HEK293 (cell line): ENCODE results near the gene LIMK2.
A peak's percentile ranks its signal among the peaks of the same experiment; 100 is the strongest.

Source experiments
- CTCF ChIA-PET: fragments of 350-600 bp; formaldehyde crosslinking; extraction: SDS; loops from one replicate; lab custom pipeline; 2021; ENCODE audit warnings: antibody characterized with exemption; lab: Yijun Ruan, JAX
- POLR2A ChIA-PET: fragments of 300-600 bp; formaldehyde crosslinking; extraction: SDS; loops from one replicate; lab custom pipeline; 2020; ENCODE audit warnings: antibody characterized with exemption, inconsistent platforms; lab: Yijun Ruan, JAX
- H3K27ac ChIP-seq: fragments of 200-500 bp; sonication (Bioruptor generic); 2 replicates; pipeline ENCODE4 v1.5.1; 2014; ENCODE audit warnings: low read depth, low read length, control low read depth, inconsistent platforms; ENCODE audit errors: extremely low read depth
- H3K36me3 ChIP-seq, 2 experiments: fragments of 200-500 bp in 1 of 2; sonication (Bioruptor generic) in 1 of 2; 1 replicate in 1 of 2; 2 replicates in 1 of 2; pipeline ENCODE4 v1.5.1; 2014 to 2017; ENCODE audit warnings: inconsistent platforms in 2 of 2, low read length in 2 of 2; ENCODE audit not compliant: control insufficient read depth in 2 of 2, insufficient read depth in 1 of 2
- H3K4me1 ChIP-seq: fragments of 200-500 bp; sonication (Bioruptor generic); 2 replicates; pipeline ENCODE4 v1.5.1; 2014; ENCODE audit warnings: mild to moderate bottlenecking, low read length, inconsistent platforms; ENCODE audit not compliant: control insufficient read depth, insufficient read depth
- H3K4me3 ChIP-seq: 2 replicates; pipeline ENCODE4 v1.5.1; 2011; ENCODE audit warnings: low read depth, mild to moderate bottlenecking, control low read depth, low read length, moderate library complexity
- H3K9me3 ChIP-seq: fragments of 200-500 bp; sonication (Bioruptor generic); 2 replicates; pipeline ENCODE4 v1.5.1; 2014; ENCODE audit warnings: low read depth, low read length, inconsistent platforms; ENCODE audit not compliant: control insufficient read depth, insufficient read depth
- AEBP2 ChIP-seq: fragments of 450-650 bp; formaldehyde crosslinking; IDR thresholded peaks from 2 replicates; pipeline ENCODE4 v1.5.1; 2016; ENCODE audit warnings: missing biosample characterization, missing genetic modification characterization, borderline replicate concordance
- BCL6B ChIP-seq: fragments of 450-650 bp; formaldehyde crosslinking; IDR thresholded peaks from 2 replicates; pipeline ENCODE4 v1.5.1; 2017; ENCODE audit warnings: missing biosample characterization, missing genetic modification characterization
- OVOL3 ChIP-seq: fragments of 450-650 bp; formaldehyde crosslinking; IDR thresholded peaks from 2 replicates; pipeline ENCODE4 v1.5.1; 2016; ENCODE audit warnings: missing biosample characterization, missing genetic modification characterization
- ZBTB1 ChIP-seq: fragments of 450-650 bp; formaldehyde crosslinking; IDR thresholded peaks from 2 replicates; pipeline ENCODE4 v1.5.1; 2016; ENCODE audit warnings: missing biosample characterization, missing genetic modification characterization
- ZBTB10 ChIP-seq: fragments of 450-650 bp; formaldehyde crosslinking; IDR thresholded peaks from 2 replicates; pipeline ENCODE4 v1.5.1; 2016; ENCODE audit warnings: missing biosample characterization, missing genetic modification characterization
- ZBTB20 ChIP-seq: fragments of 450-650 bp; formaldehyde crosslinking; IDR thresholded peaks from 2 replicates; pipeline ENCODE4 v1.5.1; 2016; ENCODE audit warnings: missing biosample characterization, missing genetic modification characterization
- ZFP41 ChIP-seq: fragments of 450-650 bp; formaldehyde crosslinking; IDR thresholded peaks from 2 replicates; pipeline ENCODE4 v1.5.1; 2016; ENCODE audit warnings: missing biosample characterization, missing genetic modification characterization, borderline replicate concordance
- ZNF114 ChIP-seq: fragments of 450-650 bp; formaldehyde crosslinking; IDR thresholded peaks from 2 replicates; pipeline ENCODE4 v1.5.0; 2017; ENCODE audit warnings: missing biosample characterization, missing genetic modification characterization
- ZNF488 ChIP-seq: fragments of 450-650 bp; formaldehyde crosslinking; IDR thresholded peaks from 2 replicates; pipeline ENCODE4 v1.5.1; 2016; ENCODE audit warnings: missing biosample characterization, missing genetic modification characterization
- ZNF704 ChIP-seq: fragments of 450-650 bp; formaldehyde crosslinking; IDR thresholded peaks from 2 replicates; pipeline ENCODE4 v1.5.1; 2016; ENCODE audit warnings: missing biosample characterization, missing genetic modification characterization
- ZNF747 ChIP-seq: fragments of 450-650 bp; formaldehyde crosslinking; IDR thresholded peaks from 2 replicates; pipeline ENCODE4 v1.5.1; 2016; ENCODE audit warnings: missing biosample characterization, missing genetic modification characterization
- ZNF76 ChIP-seq: fragments of 450-650 bp; formaldehyde crosslinking; IDR thresholded peaks from 2 replicates; pipeline ENCODE4; 2016; ENCODE audit warnings: low read depth, missing biosample characterization, missing genetic modification characterization, borderline replicate concordance

LIMK2 gene

GRCh38 chr22:31179345-31179744 lies 32.8 kb upstream of the LIMK2 start (continued):
- TF ChIP-seq ZNF704 = no peak
- TF ChIP-seq ZBTB20 (tag by site-specific recombination) = peak; percentile 46; the same call in 1 of the 2 replicates
- TF ChIP-seq OVOL3 = no peak

GRCh38 chr22:31184015-31184414 lies 28.1 kb upstream of the LIMK2 start:
- no peak overlapping the region for H3K4me3 ChIP-seq
- TF ChIP-seq ZNF114 = no peak
- TF ChIP-seq BCL6B (tag by site-specific recombination) = no peak
- TF ChIP-seq ZNF76 (tag by site-specific recombination) = no peak
- TF ChIP-seq ZFP41 (tag by site-specific recombination) = no peak
- TF ChIP-seq ZBTB10 (tag by site-specific recombination) = no peak
- no peak for TF ChIP-seq AEBP2 (tag by site-specific recombination)
- TF ChIP-seq ZNF747 (tag by site-specific recombination) = no peak
- no peak for TF ChIP-seq OVOL3
- CTCF ChIA-PET = no interaction called here
- no peaks in the 10 kb centered on the region for H3K9me3 ChIP-seq
- H3K36me3 ChIP-seq = peaks cover 4 to 40% of the 10 kb centered on the region in 2 experiments; a peak in 2 of 3 replicates
- peaks cover 3% of the 10 kb centered on the region; the same call in 1 of the 2 replicates for H3K4me1 ChIP-seq
- H3K27ac ChIP-seq = no peak overlapping the region
- POLR2A ChIA-PET = no interaction called here

- Histone ChIP-seq H3K27ac (no peak overlapping the region), H3K36me3 (peaks cover 4 to 40% of the 10 kb centered on the region in 2 experiments; a peak in 2 of 3 replicates), H3K9me3 (no peaks in the 10 kb centered on the region), H3K4me3 (no peak overlapping the region), H3K4me1 (no peaks in the 10 kb centered on the region)
- CTCF ChIA-PET = interaction anchor here (0.7 to 1.5 kb wide), 2 partner anchors 20 to 27 kb away, joined by 3 to 6 read pairs; no protein-coding TSS in a partner anchor
- POLR2A ChIA-PET = no interaction called here
- TF ChIP-seq ZNF488 (tag by site-specific recombination) (no peak), ZBTB1 (tag by site-specific recombination) (no peak)
Measured at GRCh38 chr22:31185056-31185455, 27.0 kb upstream of the LIMK2 start.
